ENCODE data around the gene KCNAB1.

DNA sequence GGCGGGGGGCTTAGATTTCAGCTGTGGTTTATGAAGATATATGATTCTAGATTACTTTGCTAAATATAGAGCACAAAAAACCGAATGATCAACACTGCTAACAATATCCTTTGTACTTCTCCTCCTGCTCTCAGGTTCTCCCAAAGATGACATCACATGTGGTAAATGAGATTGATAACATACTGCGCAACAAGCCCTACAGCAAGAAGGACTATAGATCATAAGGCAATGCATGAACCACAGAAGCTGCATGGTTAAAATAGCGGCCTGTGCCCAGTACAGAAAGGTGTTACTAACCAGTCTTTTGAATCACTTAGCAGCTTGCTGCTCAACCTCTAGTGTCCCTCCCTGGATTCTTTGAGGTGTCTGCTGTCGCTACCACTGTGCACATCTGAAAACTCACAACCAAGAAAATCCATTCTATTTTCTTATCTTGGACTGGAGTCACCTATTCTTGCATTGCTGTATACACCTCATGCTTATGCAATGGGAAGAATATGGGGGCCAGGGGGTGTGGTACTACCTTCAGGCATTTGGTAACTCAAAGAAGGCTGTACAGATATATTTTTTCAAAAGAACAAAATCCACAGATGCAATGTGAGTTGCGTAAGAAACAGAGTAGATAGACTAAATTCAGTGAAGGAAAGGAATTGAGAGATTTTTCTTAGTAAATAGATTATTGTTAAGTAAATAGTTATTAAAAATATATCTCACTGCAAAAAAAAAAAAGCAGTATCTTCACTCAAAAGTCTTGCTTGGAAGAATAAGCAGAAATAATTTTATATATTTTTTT is 416.3 kb downstream of the KCNAB1 start:
- TF ChIP-seq CTCF (IDR thresholded peaks at IDR 0.05) (no peak), POLR2A (IDR thresholded peaks at IDR 0.05) (no peak)

Data from lower leg skin (tissue), 3 donors.